ENCODE measurements around the gene ISG20. TPM values are rescaled to one million over a fixed set of nuclear protein-coding genes. Genes with fewer than 3 reads are reported as not detected.
A peak's percentile ranks its signal among the peaks of the same experiment; 100 is the strongest.

The ISG20 gene
- total and polyA plus RNA-seq, 4 donors = 6.8 to 36.5 (median 14.3) TPM

DNA sequence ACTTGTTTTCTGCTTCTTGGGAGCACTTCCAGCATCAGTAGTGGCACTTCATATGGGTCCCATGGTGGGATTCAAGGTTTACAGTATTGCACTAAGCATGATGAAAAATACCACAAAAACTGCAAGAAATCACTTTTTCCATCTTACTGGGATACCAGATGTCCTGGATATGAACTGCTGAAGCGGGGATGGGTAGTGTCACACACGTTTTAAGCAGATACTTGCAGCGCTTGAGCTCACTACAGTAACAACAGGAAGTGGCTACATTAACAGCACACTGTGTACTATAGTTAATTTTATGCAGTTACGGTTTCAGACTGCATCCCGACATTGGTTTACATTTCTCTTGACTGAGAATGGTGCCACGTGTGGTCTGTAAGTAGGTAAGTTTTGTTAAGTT is 3.5 kb upstream of the ISG20 start:
- Histone ChIP-seq H3K36me3 (ENCODE audit: control insufficient read depth in 4 of 4, insufficient read depth in 3 of 4, low read depth in 1 of 4, low read length in 3 of 4) (peaks cover 0 to 7% (median 3%) of the 10 kb centered on the region in 4 donors), H3K4me1 (ENCODE audit: control insufficient read depth in 4 of 4, insufficient read depth in 4 of 4, low read length in 3 of 4) (peaks cover 6 to 21% (median 12%) of the 10 kb centered on the region in 4 donors), H3K4me3 (ENCODE audit: low read depth in 1 of 3, low read length in 3 of 3) (no peak overlapping the region), H3K9me3 (ENCODE audit: control insufficient read depth in 4 of 4, low read length in 3 of 4) (no peaks in the 10 kb centered on the region), H3K27me3 (ENCODE audit: control insufficient read depth in 4 of 4, insufficient read depth in 4 of 4, low read length in 3 of 4) (no peaks in the 10 kb centered on the region), H3K9ac (ENCODE audit: low read depth in 1 of 2, low read length in 2 of 2) (peak overlapping the region in 1 of 2 donors; percentile 16), H3K27ac (ENCODE audit: low read depth in 1 of 2, low read length in 2 of 2) (peak overlapping the region in 1 of 2 donors; percentile 53)
- DNase-seq (ENCODE audit: low spot score) = no peak
- WGBS = 73% methylated on average over 6 of the region's 6 CpGs
- TF ChIP-seq SP1 (IDR thresholded peaks at IDR 0.05) (peak; percentile 25), JUND (IDR thresholded peaks at IDR 0.05) (no peak)

DNA sequence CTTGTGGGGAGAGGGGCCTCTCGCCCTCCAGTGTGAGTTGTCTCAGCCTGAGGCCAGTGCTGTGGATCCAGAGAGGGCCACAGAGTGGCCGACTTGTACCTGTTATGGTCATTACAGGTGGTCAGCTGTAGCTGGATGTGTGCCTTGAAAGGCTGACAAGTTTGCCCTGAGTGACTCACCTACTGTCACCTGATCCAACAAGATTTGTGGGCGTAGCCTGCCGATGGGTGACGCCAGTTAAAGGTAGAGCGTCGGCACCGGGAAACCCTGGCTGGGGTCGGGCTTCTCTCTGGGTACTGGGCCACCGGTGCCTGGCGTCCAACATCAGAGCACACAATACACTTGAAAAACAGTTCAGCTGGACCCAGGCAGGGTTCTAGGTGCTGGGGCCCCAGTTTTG is 2.8 kb upstream of the ISG20 start:
- Histone ChIP-seq H3K27me3 (ENCODE audit: control insufficient read depth in 4 of 4, insufficient read depth in 4 of 4, low read length in 3 of 4) (no peaks in the 10 kb centered on the region), H3K4me1 (ENCODE audit: control insufficient read depth in 4 of 4, insufficient read depth in 4 of 4, low read length in 3 of 4) (peaks cover 6 to 22% (median 12%) of the 10 kb centered on the region in 4 donors), H3K4me3 (ENCODE audit: low read depth in 1 of 3, low read length in 3 of 3) (no peak overlapping the region), H3K9me3 (ENCODE audit: control insufficient read depth in 4 of 4, low read length in 3 of 4) (no peaks in the 10 kb centered on the region), H3K9ac (ENCODE audit: low read depth in 1 of 2, low read length in 2 of 2) (peak overlapping the region in 1 of 2 donors; percentile 16), H3K27ac (ENCODE audit: low read depth in 1 of 2, low read length in 2 of 2) (peak overlapping the region in 1 of 2 donors; percentile 53), H3K36me3 (ENCODE audit: control insufficient read depth in 4 of 4, insufficient read depth in 3 of 4, low read depth in 1 of 4, low read length in 3 of 4) (peaks cover 0 to 5% (median under 1%) of the 10 kb centered on the region in 4 donors)
- 76% methylated on average over 11 of the region's 11 CpGs for WGBS
- DNase-seq (ENCODE audit: low spot score) = no peak
- TF ChIP-seq JUND (IDR thresholded peaks at IDR 0.05) = peak in 1 of 2 donors; percentile 60
- no peak for TF ChIP-seq GABPA (IDR thresholded peaks at IDR 0.05 in 1 of 2, conservative IDR thresholded peaks at IDR 0.05 in 1 of 2)

DNA sequence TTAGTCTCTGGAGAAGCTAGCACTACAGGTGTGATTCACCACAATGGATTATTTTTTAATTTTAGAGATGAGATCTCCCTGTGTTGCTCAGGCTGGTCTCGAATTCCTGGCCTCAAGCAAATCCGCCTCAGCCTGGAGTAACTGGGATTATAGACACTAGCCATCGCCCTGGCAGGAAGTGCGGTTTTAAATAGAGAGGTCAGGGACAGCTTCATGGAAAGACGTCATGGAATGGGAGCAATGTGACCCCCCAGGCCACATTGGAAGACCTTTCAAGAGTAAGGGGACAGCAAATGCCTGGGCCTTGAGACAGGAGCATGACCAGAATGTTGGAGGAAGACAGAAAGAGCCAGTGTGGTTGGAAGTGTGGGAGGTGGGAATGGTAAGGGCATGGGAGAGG is 2.2 kb upstream of the ISG20 start:
- H3K27ac ChIP-seq (ENCODE audit: low read depth in 1 of 2, low read length in 2 of 2) = peak overlapping the region in 1 of 2 donors; percentile 53
- H3K4me1 ChIP-seq (ENCODE audit: control insufficient read depth in 4 of 4, insufficient read depth in 4 of 4, low read length in 3 of 4) = peaks cover 6 to 22% (median 12%) of the 10 kb centered on the region in 4 donors
- no peaks in the 10 kb centered on the region for H3K27me3 ChIP-seq (ENCODE audit: control insufficient read depth in 4 of 4, insufficient read depth in 4 of 4, low read length in 3 of 4)
- peaks cover 0 to 3% (median 0%) of the 10 kb centered on the region in 4 donors for H3K36me3 ChIP-seq (ENCODE audit: control insufficient read depth in 4 of 4, insufficient read depth in 3 of 4, low read depth in 1 of 4, low read length in 3 of 4)
- no peak overlapping the region for H3K9ac ChIP-seq (ENCODE audit: low read depth in 1 of 2, low read length in 2 of 2)
- 82% methylated on average over 5 of the region's 5 CpGs for WGBS
- no peaks in the 10 kb centered on the region for H3K9me3 ChIP-seq (ENCODE audit: control insufficient read depth in 4 of 4, low read length in 3 of 4)
- no peak for DNase-seq (ENCODE audit: low spot score)
- no peak overlapping the region for H3K4me3 ChIP-seq (ENCODE audit: low read depth in 1 of 3, low read length in 3 of 3)
- peak; percentile 23 for TF ChIP-seq NR2F2 (IDR thresholded peaks at IDR 0.05)
- TF ChIP-seq, protein P1, sequence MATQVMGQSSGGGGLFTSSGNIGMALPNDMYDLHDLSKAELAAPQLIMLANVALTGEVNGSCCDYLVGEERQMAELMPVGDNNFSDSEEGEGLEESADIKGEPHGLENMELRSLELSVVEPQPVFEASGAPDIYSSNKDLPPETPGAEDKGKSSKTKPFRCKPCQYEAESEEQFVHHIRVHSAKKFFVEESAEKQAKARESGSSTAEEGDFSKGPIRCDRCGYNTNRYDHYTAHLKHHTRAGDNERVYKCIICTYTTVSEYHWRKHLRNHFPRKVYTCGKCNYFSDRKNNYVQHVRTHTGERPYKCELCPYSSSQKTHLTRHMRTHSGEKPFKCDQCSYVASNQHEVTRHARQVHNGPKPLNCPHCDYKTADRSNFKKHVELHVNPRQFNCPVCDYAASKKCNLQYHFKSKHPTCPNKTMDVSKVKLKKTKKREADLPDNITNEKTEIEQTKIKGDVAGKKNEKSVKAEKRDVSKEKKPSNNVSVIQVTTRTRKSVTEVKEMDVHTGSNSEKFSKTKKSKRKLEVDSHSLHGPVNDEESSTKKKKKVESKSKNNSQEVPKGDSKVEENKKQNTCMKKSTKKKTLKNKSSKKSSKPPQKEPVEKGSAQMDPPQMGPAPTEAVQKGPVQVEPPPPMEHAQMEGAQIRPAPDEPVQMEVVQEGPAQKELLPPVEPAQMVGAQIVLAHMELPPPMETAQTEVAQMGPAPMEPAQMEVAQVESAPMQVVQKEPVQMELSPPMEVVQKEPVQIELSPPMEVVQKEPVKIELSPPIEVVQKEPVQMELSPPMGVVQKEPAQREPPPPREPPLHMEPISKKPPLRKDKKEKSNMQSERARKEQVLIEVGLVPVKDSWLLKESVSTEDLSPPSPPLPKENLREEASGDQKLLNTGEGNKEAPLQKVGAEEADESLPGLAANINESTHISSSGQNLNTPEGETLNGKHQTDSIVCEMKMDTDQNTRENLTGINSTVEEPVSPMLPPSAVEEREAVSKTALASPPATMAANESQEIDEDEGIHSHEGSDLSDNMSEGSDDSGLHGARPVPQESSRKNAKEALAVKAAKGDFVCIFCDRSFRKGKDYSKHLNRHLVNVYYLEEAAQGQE (IDR thresholded peaks at IDR 0.05) = no peak

DNA sequence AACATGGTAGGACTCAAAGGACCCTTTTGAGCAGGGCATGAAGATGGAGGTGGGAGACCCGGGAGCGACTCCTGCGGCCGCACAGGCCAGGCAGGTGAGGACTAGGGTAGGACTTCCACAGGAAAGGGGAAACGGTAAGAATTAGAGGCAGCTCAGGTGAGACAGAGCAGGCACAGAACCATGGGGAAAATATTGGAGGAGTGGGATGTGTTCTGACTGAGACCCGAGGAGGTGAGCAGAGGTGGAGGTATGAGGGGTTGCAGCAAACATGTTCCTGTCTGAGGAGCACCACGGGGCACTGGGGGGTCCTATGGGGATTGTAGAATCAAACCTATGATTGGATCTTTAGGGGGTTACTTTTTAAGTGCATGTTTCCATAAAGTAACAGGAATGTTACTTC is 1.4 kb upstream of the ISG20 start:
- TF ChIP-seq HNF4G (IDR thresholded peaks at IDR 0.05) (no peak), SP1 (IDR thresholded peaks at IDR 0.05) (no peak), YY1 (IDR thresholded peaks at IDR 0.05) (no peak), HNF4A (conservative IDR thresholded peaks at IDR 0.05) (no peak), EGR1 (IDR thresholded peaks at IDR 0.05; ENCODE audit: low read depth in 2 of 2) (no peak), RAD21 (IDR thresholded peaks at IDR 0.05) (no peak), JUND (IDR thresholded peaks at IDR 0.05) (no peak), RXRA (IDR thresholded peaks at IDR 0.05) (no peak)
- TF ChIP-seq, protein P2, sequence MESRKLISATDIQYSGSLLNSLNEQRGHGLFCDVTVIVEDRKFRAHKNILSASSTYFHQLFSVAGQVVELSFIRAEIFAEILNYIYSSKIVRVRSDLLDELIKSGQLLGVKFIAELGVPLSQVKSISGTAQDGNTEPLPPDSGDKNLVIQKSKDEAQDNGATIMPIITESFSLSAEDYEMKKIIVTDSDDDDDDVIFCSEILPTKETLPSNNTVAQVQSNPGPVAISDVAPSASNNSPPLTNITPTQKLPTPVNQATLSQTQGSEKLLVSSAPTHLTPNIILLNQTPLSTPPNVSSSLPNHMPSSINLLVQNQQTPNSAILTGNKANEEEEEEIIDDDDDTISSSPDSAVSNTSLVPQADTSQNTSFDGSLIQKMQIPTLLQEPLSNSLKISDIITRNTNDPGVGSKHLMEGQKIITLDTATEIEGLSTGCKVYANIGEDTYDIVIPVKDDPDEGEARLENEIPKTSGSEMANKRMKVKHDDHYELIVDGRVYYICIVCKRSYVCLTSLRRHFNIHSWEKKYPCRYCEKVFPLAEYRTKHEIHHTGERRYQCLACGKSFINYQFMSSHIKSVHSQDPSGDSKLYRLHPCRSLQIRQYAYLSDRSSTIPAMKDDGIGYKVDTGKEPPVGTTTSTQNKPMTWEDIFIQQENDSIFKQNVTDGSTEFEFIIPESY (IDR thresholded peaks at IDR 0.05) = no peak
- TF ChIP-seq, protein P1 (IDR thresholded peaks at IDR 0.05) = no peak
- TF ChIP-seq, protein P3, sequence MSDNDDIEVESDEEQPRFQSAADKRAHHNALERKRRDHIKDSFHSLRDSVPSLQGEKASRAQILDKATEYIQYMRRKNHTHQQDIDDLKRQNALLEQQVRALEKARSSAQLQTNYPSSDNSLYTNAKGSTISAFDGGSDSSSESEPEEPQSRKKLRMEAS (IDR thresholded peaks at IDR 0.05) = no peak
- no peaks in the 10 kb centered on the region for H3K36me3 ChIP-seq (ENCODE audit: control insufficient read depth in 4 of 4, insufficient read depth in 3 of 4, low read depth in 1 of 4, low read length in 3 of 4)
- no peaks in the 10 kb centered on the region for H3K27me3 ChIP-seq (ENCODE audit: control insufficient read depth in 4 of 4, insufficient read depth in 4 of 4, low read length in 3 of 4)
- no peaks in the 10 kb centered on the region for H3K9me3 ChIP-seq (ENCODE audit: control insufficient read depth in 4 of 4, low read length in 3 of 4)
- no peak overlapping the region for H3K4me3 ChIP-seq (ENCODE audit: low read depth in 1 of 3, low read length in 3 of 3)
- H3K27ac ChIP-seq (ENCODE audit: low read depth in 1 of 2, low read length in 2 of 2) = peak overlapping the region in 1 of 2 donors; percentile 11
- 81% methylated on average over 7 of the region's 7 CpGs for WGBS
- no peak overlapping the region for H3K9ac ChIP-seq (ENCODE audit: low read depth in 1 of 2, low read length in 2 of 2)
- DNase-seq (ENCODE audit: low spot score) = no peak
- H3K4me1 ChIP-seq (ENCODE audit: control insufficient read depth in 4 of 4, insufficient read depth in 4 of 4, low read length in 3 of 4) = peaks cover 6 to 22% (median 12%) of the 10 kb centered on the region in 4 donors
